NT2/D1 (cell line): ENCODE measurements around the gene TNS4.

Experiments used
- SUZ12 ChIP-seq: IDR thresholded peaks from 2 replicates; pipeline ENCODE4 v1.6.1; 2011; ENCODE audit not compliant: insufficient read length, insufficient read depth; ENCODE audit errors: extremely low read depth
- YY1 ChIP-seq: IDR thresholded peaks from 2 replicates; pipeline ENCODE4 v1.6.1; 2011; ENCODE audit not compliant: insufficient read length, insufficient read depth
- ZNF274 ChIP-seq: IDR thresholded peaks from 2 replicates; pipeline ENCODE4 v1.6.1; 2011; ENCODE audit warnings: mild to moderate bottlenecking, low read depth, low read length

- no peak for TF ChIP-seq SUZ12
- TF ChIP-seq YY1: no peak
- no peak for TF ChIP-seq ZNF274
Measured at GRCh38 chr17:40515491-40516041, 14.1 kb upstream of the TNS4 start.
